Liver (tissue), 3 donors: ENCODE measurements around the gene UBXN7.

Source experiments
- FOXA1 ChIP-seq: IDR thresholded peaks from 2 replicates; pipeline ENCODE4 v1.6.1; 2016; ENCODE audit warnings: antibody characterized with exemption
- GABPA ChIP-seq, 2 donors: IDR thresholded peaks in 1 of 2; conservative IDR thresholded peaks in 1 of 2; 2 replicates each; pipeline ENCODE4 v1.6.1; 2016; ENCODE audit warnings: antibody characterized with exemption in 2 of 2, mild to moderate bottlenecking in 1 of 2, moderate library complexity in 1 of 2
- HNF4A ChIP-seq, 2 donors: conservative IDR thresholded peaks; 2 replicates each; pipeline ENCODE4 v1.6.1; 2016; ENCODE audit warnings: antibody characterized with exemption in 2 of 2, mild to moderate bottlenecking in 2 of 2
- REST ChIP-seq: IDR thresholded peaks from 2 replicates; pipeline ENCODE4 v1.6.1; 2016; ENCODE audit warnings: antibody characterized with exemption, mild to moderate bottlenecking
- SP1 ChIP-seq: IDR thresholded peaks from 2 replicates; pipeline ENCODE4 v1.6.1; 2018; ENCODE audit warnings: antibody characterized with exemption, mild to moderate bottlenecking
- TAF1 ChIP-seq: conservative IDR thresholded peaks from 2 replicates; pipeline ENCODE4 v1.6.1; 2016; ENCODE audit warnings: antibody characterized with exemption, mild to moderate bottlenecking
- YY1 ChIP-seq: IDR thresholded peaks from 2 replicates; pipeline ENCODE4 v1.6.1; 2016; ENCODE audit warnings: antibody characterized with exemption, mild to moderate bottlenecking
- TF ChIP-seq, protein P1 (sequence below): fragments of 150-350 bp; IDR thresholded peaks from 2 replicates; pipeline ENCODE4 v1.5.1; 2017; ENCODE audit warnings: improper control_type of control experiment, low read depth, low read length; ENCODE audit not compliant: missing input control
- donor health status: healthy.
- donor health status: healthy.

DNA sequence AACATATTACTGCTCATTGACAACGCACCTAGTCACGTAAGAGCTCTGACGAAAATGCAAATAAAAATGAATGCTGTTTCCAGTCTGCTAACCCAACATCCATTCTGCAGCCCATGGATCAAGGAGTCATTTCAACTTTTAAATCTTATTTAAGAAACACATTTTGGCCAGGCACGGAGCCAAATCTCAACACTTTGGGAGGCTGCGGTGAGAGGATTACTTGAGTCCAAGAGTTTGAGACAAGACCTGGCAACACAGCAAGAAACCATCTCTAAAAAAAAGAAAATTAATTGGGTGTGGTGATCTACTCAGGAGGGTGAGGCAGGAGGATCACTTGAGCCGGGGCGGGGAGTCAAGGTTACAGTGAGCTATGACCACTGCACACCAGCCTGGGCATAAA is 71.6 kb downstream of the UBXN7 start:
- TF ChIP-seq FOXA1 (no peak), YY1 (no peak), REST (no peak), TAF1 (no peak), SP1 (no peak), GABPA (IDR thresholded peaks at IDR 0.05 in 1 of 2, conservative IDR thresholded peaks at IDR 0.05 in 1 of 2) (no peak), HNF4A (conservative IDR thresholded peaks at IDR 0.05) (no peak)
- TF ChIP-seq, protein P1, sequence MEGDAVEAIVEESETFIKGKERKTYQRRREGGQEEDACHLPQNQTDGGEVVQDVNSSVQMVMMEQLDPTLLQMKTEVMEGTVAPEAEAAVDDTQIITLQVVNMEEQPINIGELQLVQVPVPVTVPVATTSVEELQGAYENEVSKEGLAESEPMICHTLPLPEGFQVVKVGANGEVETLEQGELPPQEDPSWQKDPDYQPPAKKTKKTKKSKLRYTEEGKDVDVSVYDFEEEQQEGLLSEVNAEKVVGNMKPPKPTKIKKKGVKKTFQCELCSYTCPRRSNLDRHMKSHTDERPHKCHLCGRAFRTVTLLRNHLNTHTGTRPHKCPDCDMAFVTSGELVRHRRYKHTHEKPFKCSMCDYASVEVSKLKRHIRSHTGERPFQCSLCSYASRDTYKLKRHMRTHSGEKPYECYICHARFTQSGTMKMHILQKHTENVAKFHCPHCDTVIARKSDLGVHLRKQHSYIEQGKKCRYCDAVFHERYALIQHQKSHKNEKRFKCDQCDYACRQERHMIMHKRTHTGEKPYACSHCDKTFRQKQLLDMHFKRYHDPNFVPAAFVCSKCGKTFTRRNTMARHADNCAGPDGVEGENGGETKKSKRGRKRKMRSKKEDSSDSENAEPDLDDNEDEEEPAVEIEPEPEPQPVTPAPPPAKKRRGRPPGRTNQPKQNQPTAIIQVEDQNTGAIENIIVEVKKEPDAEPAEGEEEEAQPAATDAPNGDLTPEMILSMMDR, result no peak
